H54 (cell line): ENCODE measurements around the gene LRR1.
A peak's percentile ranks its signal among the peaks of the same experiment; 100 is the strongest.

Source experiments
- DNase-seq: peaks from one replicate; pipeline ENCODE4 v3.0.0; 2011; ENCODE audit warnings: low spot score, mixed read lengths; ENCODE audit not compliant: insufficient read length
- FAIRE-seq: peaks from 3 replicates; lab custom pipeline; 2011; peaks lifted over from hg19 to GRCh38; lab: Jason Lieb, UNC
- POLR2A ChIP-seq: IDR thresholded peaks from 2 replicates; pipeline ENCODE4 v1.6.1; 2011; ENCODE audit warnings: low read depth, mild to moderate bottlenecking, low read length

Gene LRR1

GRCh38 chr14:49598485-49599300 lies at the start of gene LRR1:
LRR1 (plus strand) TSS chr14:49598940; CDS start chr14:49599021, 81 bp downstream.
- TF ChIP-seq POLR2A = peak; percentile 60; the same call in 1 of the 2 replicates
- no peak for FAIRE-seq
- DNase-seq = peak; percentile 47

GRCh38 chr14:49549446-49549845 lies 49.3 kb upstream of the LRR1 start:
- FAIRE-seq = no peak
- DNase-seq = no peak
- no peak for TF ChIP-seq POLR2A

- no peak for TF ChIP-seq POLR2A
- FAIRE-seq (peak; percentile 6), DNase-seq (no peak)
Measured at GRCh38 chr14:49549881-49550280, 48.9 kb upstream of the LRR1 start.

- no peak for TF ChIP-seq POLR2A
- FAIRE-seq (no peak), DNase-seq (no peak)
Measured at GRCh38 chr14:49550286-49551184, 48.2 kb upstream of the LRR1 start.

- no peak for TF ChIP-seq POLR2A
- FAIRE-seq = no peak
- DNase-seq = no peak
Measured at GRCh38 chr14:49551569-49551968, 47.2 kb upstream of the LRR1 start.

- FAIRE-seq (no peak), DNase-seq (no peak)
- no peak for TF ChIP-seq POLR2A
Measured at GRCh38 chr14:49553106-49553505, 45.6 kb upstream of the LRR1 start.

- no peak for TF ChIP-seq POLR2A
- FAIRE-seq = no peak
- DNase-seq = no peak
Measured at GRCh38 chr14:49553892-49554291, 44.8 kb upstream of the LRR1 start.

- FAIRE-seq = no peak
- no peak for DNase-seq
- TF ChIP-seq POLR2A = no peak
Measured at GRCh38 chr14:49559979-49560768, 38.6 kb upstream of the LRR1 start.

- TF ChIP-seq POLR2A = no peak
- no peak for FAIRE-seq
Measured at GRCh38 chr14:49566714-49567113, 32.0 kb upstream of the LRR1 start.

GRCh38 chr14:49569281-49569680 lies 29.5 kb upstream of the LRR1 start:
- no peak for TF ChIP-seq POLR2A
- no peak for DNase-seq
- no peak for FAIRE-seq

More at GRCh38 chr14:49566714-49567113, 32.0 kb upstream of the LRR1 start:
- DNase-seq = no peak

GRCh38 chr14:49574038-49574437 lies 24.7 kb upstream of the LRR1 start:
- no peak for TF ChIP-seq POLR2A
- no peak for DNase-seq
- no peak for FAIRE-seq

GRCh38 chr14:49578141-49578540 lies 20.6 kb upstream of the LRR1 start:
- TF ChIP-seq POLR2A = no peak
- no peak for FAIRE-seq
- DNase-seq = no peak

GRCh38 chr14:49579841-49580240 lies 18.9 kb upstream of the LRR1 start:
- DNase-seq (no peak), FAIRE-seq (no peak)
- no peak for TF ChIP-seq POLR2A
